Measurements from ENCODE around the gene KCNIP4. TPM values are rescaled to one million over a fixed set of nuclear protein-coding genes. Genes with fewer than 3 reads are reported as not detected.

Gene KCNIP4
- total RNA-seq, 4 donors from 2014 or later = not detected

- Histone ChIP-seq H3K27ac (no peak overlapping the region), H3K9me3 (no peaks in the 10 kb centered on the region), H3K4me1 (no peaks in the 10 kb centered on the region), H3K27me3 (no peaks in the 10 kb centered on the region), H3K36me3 (no peaks in the 10 kb centered on the region), H3K4me3 (no peak overlapping the region)
- 19 to 26% methylated on average over 4 of the region's 4 CpGs for WGBS, 2 donors
- TF ChIP-seq POLR2A (IDR thresholded peaks at IDR 0.05) (no peak), EP300 (IDR thresholded peaks at IDR 0.05) (no peak), CTCF (IDR thresholded peaks at IDR 0.05) (no peak)
- no peak for DNase-seq (ENCODE audit: low spot score in 2 of 2)
Measured at GRCh38 chr4:21001490-21001889, 947.1 kb downstream of the KCNIP4 start.

GRCh38 chr4:20997886-20998285 lies 950.7 kb downstream of the KCNIP4 start:
- no peak for TF ChIP-seq POLR2A (IDR thresholded peaks at IDR 0.05)
- TF ChIP-seq EP300 (IDR thresholded peaks at IDR 0.05) = no peak
- no peak for TF ChIP-seq CTCF (IDR thresholded peaks at IDR 0.05)
- Histone ChIP-seq H3K4me3 (no peak overlapping the region), H3K4me1 (no peaks in the 10 kb centered on the region), H3K27me3 (no peaks in the 10 kb centered on the region), H3K27ac (no peak overlapping the region), H3K36me3 (no peaks in the 10 kb centered on the region), H3K9me3 (peaks cover 0 to 8% (median 0%) of the 10 kb centered on the region in 4 donors)
- 72 to 85% methylated on average over 3 of the region's 3 CpGs for WGBS, 2 donors
- no peak for DNase-seq (ENCODE audit: low spot score in 2 of 2)

GRCh38 chr4:20995610-20996009 lies 953.0 kb downstream of the KCNIP4 start:
- DNase-seq (ENCODE audit: low spot score in 2 of 2) = no peak
- Histone ChIP-seq H3K36me3 (no peaks in the 10 kb centered on the region), H3K4me3 (no peak overlapping the region), H3K27ac (no peak overlapping the region), H3K4me1 (no peaks in the 10 kb centered on the region), H3K9me3 (peaks cover 0 to 8% (median 0%) of the 10 kb centered on the region in 4 donors), H3K27me3 (no peaks in the 10 kb centered on the region)
- TF ChIP-seq EP300 (IDR thresholded peaks at IDR 0.05) (no peak), CTCF (IDR thresholded peaks at IDR 0.05) (no peak), POLR2A (IDR thresholded peaks at IDR 0.05) (no peak)
- WGBS, 2 donors = 61 to 62% methylated on average over 4 of the region's 4 CpGs

- DNase-seq (ENCODE audit: low spot score in 2 of 2) = no peak
- no peaks in the 10 kb centered on the region for H3K4me1 ChIP-seq
- 45 to 64% methylated on average over 3 of the region's 3 CpGs for WGBS, 2 donors
- TF ChIP-seq POLR2A (IDR thresholded peaks at IDR 0.05) (no peak), EP300 (IDR thresholded peaks at IDR 0.05) (no peak), CTCF (IDR thresholded peaks at IDR 0.05) (no peak)
- H3K4me3 ChIP-seq = no peak overlapping the region
- no peaks in the 10 kb centered on the region for H3K36me3 ChIP-seq
- H3K27ac ChIP-seq = no peak overlapping the region
- H3K27me3 ChIP-seq = no peaks in the 10 kb centered on the region
- H3K9me3 ChIP-seq = peaks cover 0 to 8% (median 0%) of the 10 kb centered on the region in 4 donors
Measured at GRCh38 chr4:20995015-20995414, 953.6 kb downstream of the KCNIP4 start.

- DNase-seq (ENCODE audit: low spot score in 2 of 2) = no peak
- 72 to 78% methylated on average over 3 of the region's 3 CpGs for WGBS, 2 donors
Measured at GRCh38 chr4:20992002-20992401, 956.6 kb downstream of the KCNIP4 start.

More at GRCh38 chr4:20992002-20992401, 956.6 kb downstream of the KCNIP4 start:
- Histone ChIP-seq H3K4me1 (no peaks in the 10 kb centered on the region), H3K36me3 (no peaks in the 10 kb centered on the region), H3K27ac (no peak overlapping the region), H3K4me3 (no peak overlapping the region), H3K27me3 (no peaks in the 10 kb centered on the region), H3K9me3 (peaks cover 0 to 8% (median 0%) of the 10 kb centered on the region in 4 donors)
- TF ChIP-seq POLR2A (IDR thresholded peaks at IDR 0.05) (no peak), EP300 (IDR thresholded peaks at IDR 0.05) (no peak), CTCF (IDR thresholded peaks at IDR 0.05) (no peak)

Measured in tibial nerve (tissue), 4 donors.